ENCODE measurements around the gene MRPS7.
A peak's percentile ranks its signal among the peaks of the same experiment; 100 is the strongest.
"Not testable (repeated sequence)": the region's sequence is repeated elsewhere in the genome, so short reads cannot be mapped to it uniquely, and the experiment has no call there.

The MRPS7 gene

GRCh38 chr17:75289115-75289831, 27.6 kb downstream of the MRPS7 start, which contains the start of gene SLC25A19:
Gene SLC25A19, minus strand, starts transcription at chr17:75289433. Its CDS starts 2,669 bp downstream, at chr17:75286764.
- peak; percentile 91 for DNase-seq (ENCODE audit: low spot score)
- peak; percentile 44 for TF ChIP-seq CTCF (IDR thresholded peaks at IDR 0.05; ENCODE audit: extremely low read depth, missing control alignments)

GRCh38 chr17:75289832-75290337, 28.2 kb downstream of the MRPS7 start:
- DNase-seq (ENCODE audit: low spot score) = no peak
- no peak for TF ChIP-seq CTCF (IDR thresholded peaks at IDR 0.05; ENCODE audit: extremely low read depth, missing control alignments)

GRCh38 chr17:75292810-75293448, 31.2 kb downstream of the MRPS7 start:
- DNase-seq (ENCODE audit: low spot score) = not testable (repeated sequence)

GRCh38 chr17:75295201-75296158, 33.8 kb downstream of the MRPS7 start:
- DNase-seq (ENCODE audit: low spot score) = peak; percentile 65

GRCh38 chr17:75300280-75300679, 38.6 kb downstream of the MRPS7 start:
- DNase-seq (ENCODE audit: low spot score) = no peak
- TF ChIP-seq CTCF (IDR thresholded peaks at IDR 0.05; ENCODE audit: extremely low read depth, missing control alignments) = no peak

More at GRCh38 chr17:75295201-75296158, 33.8 kb downstream of the MRPS7 start:
- no peak for TF ChIP-seq CTCF (IDR thresholded peaks at IDR 0.05; ENCODE audit: extremely low read depth, missing control alignments)

GRCh38 chr17:75301049-75301448, 39.4 kb downstream of the MRPS7 start:
- DNase-seq (ENCODE audit: low spot score) = no peak
- no peak for TF ChIP-seq CTCF (IDR thresholded peaks at IDR 0.05; ENCODE audit: extremely low read depth, missing control alignments)

GRCh38 chr17:75301502-75302206, 40.0 kb downstream of the MRPS7 start:
- no peak for TF ChIP-seq CTCF (IDR thresholded peaks at IDR 0.05; ENCODE audit: extremely low read depth, missing control alignments)
- no peak for DNase-seq (ENCODE audit: low spot score)
